ENCODE data around the gene TDRD9.
A peak's percentile ranks its signal among the peaks of the same experiment; 100 is the strongest.

Gene TDRD9

GRCh38 chr14:104075530-104076151, 147.4 kb downstream of the TDRD9 start:
- no peak for DNase-seq (ENCODE audit: low read depth)

GRCh38 chr14:104076743-104077142, 148.5 kb downstream of the TDRD9 start:
- DNase-seq (ENCODE audit: low read depth), result no peak

- DNase-seq (ENCODE audit: low read depth), result peak; percentile 74
These were observed 149.8 kb downstream of the TDRD9 start for GRCh38 chr14:104078031-104078455.

- no peak for DNase-seq (ENCODE audit: low read depth)
These were observed 152.4 kb downstream of the TDRD9 start for GRCh38 chr14:104080376-104081260.

- no peak for DNase-seq (ENCODE audit: low read depth)
These were observed 153.1 kb downstream of the TDRD9 start for GRCh38 chr14:104081261-104081835.

GRCh38 chr14:104081951-104082464, 153.8 kb downstream of the TDRD9 start:
- no peak for DNase-seq (ENCODE audit: low read depth)

- no peak for DNase-seq (ENCODE audit: low read depth)
These were observed 154.6 kb downstream of the TDRD9 start for GRCh38 chr14:104082807-104083206.

GRCh38 chr14:104084251-104085002, 156.2 kb downstream of the TDRD9 start:
- no peak for DNase-seq (ENCODE audit: low read depth)

GRCh38 chr14:104085032-104085888, 157.0 kb downstream of the TDRD9 start, which contains the start of gene ASPG:
ASPG (plus strand) TSS chr14:104085700; CDS start chr14:104085771, 71 bp downstream.
- no peak for DNase-seq (ENCODE audit: low read depth)

GRCh38 chr14:104085889-104086201, 157.6 kb downstream of the TDRD9 start:
- no peak for DNase-seq (ENCODE audit: low read depth)

- DNase-seq (ENCODE audit: low read depth), result no peak
These were observed 158.0 kb downstream of the TDRD9 start for GRCh38 chr14:104086210-104086660.

- DNase-seq (ENCODE audit: low read depth), result no peak
These were observed 158.6 kb downstream of the TDRD9 start for GRCh38 chr14:104086661-104087461.

GRCh38 chr14:104087505-104087904, 159.2 kb downstream of the TDRD9 start:
- DNase-seq (ENCODE audit: low read depth), result no peak

GRCh38 chr14:104087981-104088850, 160.0 kb downstream of the TDRD9 start:
- DNase-seq (ENCODE audit: low read depth), result no peak

GRCh38 chr14:104090071-104090748, 162.0 kb downstream of the TDRD9 start:
- no peak for DNase-seq (ENCODE audit: low read depth)

GRCh38 chr14:104091061-104091926, 163.0 kb downstream of the TDRD9 start:
- DNase-seq (ENCODE audit: low read depth), result no peak
